Measurements from ENCODE around the gene ZNF587B. TPM values are rescaled to one million over a fixed set of nuclear protein-coding genes. Genes with fewer than 3 reads are reported as not detected.
A peak's percentile ranks its signal among the peaks of the same experiment; 100 is the strongest.
"Not testable (repeated sequence)": the region's sequence is repeated elsewhere in the genome, so short reads cannot be mapped to it uniquely, and the experiment has no call there.

Gene ZNF587B
- total RNA-seq, 1 donor from 2014 or later: 24.5 TPM

DNA sequence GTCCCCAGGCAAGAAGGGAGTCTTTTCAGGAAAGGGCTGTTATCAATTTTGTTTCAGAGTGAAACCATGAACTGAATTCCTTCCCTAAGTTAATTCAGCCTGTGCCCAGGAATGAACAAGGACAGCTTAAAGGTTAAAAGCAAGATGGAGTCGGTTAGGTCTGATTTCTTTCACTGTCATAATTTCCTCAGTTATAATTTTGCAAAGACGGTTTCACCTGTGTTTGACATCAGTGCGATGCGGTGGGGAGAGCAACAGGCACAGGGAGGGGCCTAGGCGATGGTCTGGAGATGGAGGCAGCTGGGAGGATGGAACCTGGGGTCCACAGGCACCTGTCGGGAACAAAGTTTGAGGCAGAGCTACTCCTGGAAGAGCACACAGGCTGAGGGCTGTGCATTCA lies 9.5 kb upstream of the ZNF587B start:
- DNase-seq (ENCODE audit: low spot score): no peak
- peak overlapping the region; percentile 96 for H3K4me3 Mint-ChIP-seq (ENCODE audit: unreplicated experiment)
- TF ChIP-seq CTCF (IDR thresholded peaks at IDR 0.05; ENCODE audit: unreplicated experiment): no peak
- H3K27ac Mint-ChIP-seq (ENCODE audit: unreplicated experiment): peak overlapping the region; percentile 92
- peaks cover 26% of the 10 kb centered on the region for H3K4me1 Mint-ChIP-seq (ENCODE audit: unreplicated experiment)
- peaks cover 10% of the 10 kb centered on the region for H3K27me3 Mint-ChIP-seq (ENCODE audit: unreplicated experiment)
- H3K9me3 Mint-ChIP-seq (ENCODE audit: unreplicated experiment): no peaks in the 10 kb centered on the region
- peaks cover 15% of the 10 kb centered on the region for H3K36me3 Mint-ChIP-seq (ENCODE audit: low read depth, unreplicated experiment)

DNA sequence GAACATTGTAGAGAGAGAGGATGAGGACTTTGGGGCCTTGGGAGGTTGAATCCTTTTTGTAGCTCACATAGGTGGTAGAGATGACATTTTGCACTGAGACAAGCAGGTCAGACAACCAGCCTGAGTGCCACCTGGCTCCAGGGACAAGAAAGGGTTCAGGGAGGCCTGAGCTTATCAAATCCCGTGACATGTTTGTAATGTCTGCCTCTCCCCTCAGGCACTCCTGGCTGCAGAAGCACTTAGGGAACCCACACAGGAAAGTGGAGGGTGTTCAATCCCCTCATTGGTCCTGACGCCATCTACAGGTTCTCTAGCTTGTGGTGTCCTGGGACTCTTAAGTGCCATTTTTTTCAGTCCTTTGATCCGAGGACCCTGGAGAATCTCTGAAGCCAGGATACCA lies 9.0 kb upstream of the ZNF587B start:
- H3K4me1 Mint-ChIP-seq (ENCODE audit: unreplicated experiment): peaks cover 26% of the 10 kb centered on the region
- not testable (repeated sequence) for H3K27me3 Mint-ChIP-seq (ENCODE audit: unreplicated experiment); H3K9me3 Mint-ChIP-seq (ENCODE audit: unreplicated experiment); H3K27ac Mint-ChIP-seq (ENCODE audit: unreplicated experiment); DNase-seq (ENCODE audit: low spot score)
- peak overlapping the region; percentile 96 for H3K4me3 Mint-ChIP-seq (ENCODE audit: unreplicated experiment)
- H3K36me3 Mint-ChIP-seq (ENCODE audit: low read depth, unreplicated experiment): peaks cover 13% of the 10 kb centered on the region

GRCh38 chr19:57821501-57821900 lies 8.6 kb upstream of the ZNF587B start:
- H3K27me3 Mint-ChIP-seq (ENCODE audit: unreplicated experiment); H3K27ac Mint-ChIP-seq (ENCODE audit: unreplicated experiment); H3K4me3 Mint-ChIP-seq (ENCODE audit: unreplicated experiment); DNase-seq (ENCODE audit: low spot score); H3K9me3 Mint-ChIP-seq (ENCODE audit: unreplicated experiment): not testable (repeated sequence)
- Mint-ChIP-seq H3K4me1 (ENCODE audit: unreplicated experiment) (peaks cover 27% of the 10 kb centered on the region), H3K36me3 (ENCODE audit: low read depth, unreplicated experiment) (peaks cover 15% of the 10 kb centered on the region)

DNA sequence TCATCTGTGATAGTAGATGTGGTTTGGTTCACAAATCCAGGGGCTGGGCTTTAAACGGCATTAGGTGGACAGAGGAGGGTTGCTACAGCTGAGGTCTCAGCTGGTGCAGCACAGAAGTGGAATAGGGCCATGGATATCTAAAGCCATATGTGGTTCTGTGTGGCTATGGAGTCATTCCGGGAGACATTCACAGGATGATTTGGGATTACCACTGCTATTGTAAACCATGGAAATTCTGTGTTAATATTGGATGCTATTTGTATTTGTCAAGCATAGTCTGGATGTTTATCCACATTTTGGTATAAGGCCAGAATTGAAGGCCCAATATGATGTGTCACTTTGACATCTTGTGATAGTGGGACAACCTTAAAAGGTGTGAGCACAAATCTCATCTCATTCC lies 6.9 kb upstream of the ZNF587B start:
- H3K27ac Mint-ChIP-seq (ENCODE audit: unreplicated experiment); DNase-seq (ENCODE audit: low spot score); H3K9me3 Mint-ChIP-seq (ENCODE audit: unreplicated experiment); H3K27me3 Mint-ChIP-seq (ENCODE audit: unreplicated experiment): not testable (repeated sequence)
- Mint-ChIP-seq H3K36me3 (ENCODE audit: low read depth, unreplicated experiment) (peaks cover 21% of the 10 kb centered on the region), H3K4me1 (ENCODE audit: unreplicated experiment) (peaks cover 25% of the 10 kb centered on the region), H3K4me3 (ENCODE audit: unreplicated experiment) (peak overlapping the region; percentile 8)

- not testable (repeated sequence) for DNase-seq (ENCODE audit: low spot score); H3K4me3 Mint-ChIP-seq (ENCODE audit: unreplicated experiment); H3K27ac Mint-ChIP-seq (ENCODE audit: unreplicated experiment); H3K27me3 Mint-ChIP-seq (ENCODE audit: unreplicated experiment); H3K9me3 Mint-ChIP-seq (ENCODE audit: unreplicated experiment)
- Mint-ChIP-seq H3K4me1 (ENCODE audit: unreplicated experiment) (peaks cover 21% of the 10 kb centered on the region), H3K36me3 (ENCODE audit: low read depth, unreplicated experiment) (peaks cover 21% of the 10 kb centered on the region)
Measured at GRCh38 chr19:57823608-57824007, 6.5 kb upstream of the ZNF587B start.

DNA sequence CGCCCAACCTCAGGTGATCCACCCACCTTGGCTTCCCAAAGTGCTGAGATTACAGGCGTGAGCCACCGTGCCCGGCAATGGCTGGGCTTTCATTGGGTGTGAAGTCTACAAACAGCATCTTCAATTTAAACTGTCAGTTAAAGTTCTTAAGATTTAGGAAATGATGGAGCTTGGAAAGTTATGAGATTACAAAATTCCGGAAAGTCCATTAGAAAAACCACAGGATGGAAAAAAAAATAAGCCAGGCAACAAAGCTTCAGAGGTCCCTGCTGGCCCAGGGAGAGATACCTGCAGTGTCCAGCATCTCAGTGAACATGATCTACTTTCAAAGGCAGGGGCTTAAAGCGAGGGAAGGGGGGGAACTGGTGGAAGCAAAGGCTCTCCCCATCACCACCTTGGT lies 4.6 kb upstream of the ZNF587B start:
- H3K4me1 Mint-ChIP-seq (ENCODE audit: unreplicated experiment): peaks cover 21% of the 10 kb centered on the region
- H3K36me3 Mint-ChIP-seq (ENCODE audit: low read depth, unreplicated experiment): peaks cover 20% of the 10 kb centered on the region
- no peak for TF ChIP-seq CTCF (IDR thresholded peaks at IDR 0.05; ENCODE audit: unreplicated experiment)
- H3K4me3 Mint-ChIP-seq (ENCODE audit: unreplicated experiment): no peak overlapping the region
- peaks cover 4% of the 10 kb centered on the region for H3K27me3 Mint-ChIP-seq (ENCODE audit: unreplicated experiment)
- no peaks in the 10 kb centered on the region for H3K9me3 Mint-ChIP-seq (ENCODE audit: unreplicated experiment)
- H3K27ac Mint-ChIP-seq (ENCODE audit: unreplicated experiment): no peak overlapping the region
- no peak for DNase-seq (ENCODE audit: low spot score)

DNA sequence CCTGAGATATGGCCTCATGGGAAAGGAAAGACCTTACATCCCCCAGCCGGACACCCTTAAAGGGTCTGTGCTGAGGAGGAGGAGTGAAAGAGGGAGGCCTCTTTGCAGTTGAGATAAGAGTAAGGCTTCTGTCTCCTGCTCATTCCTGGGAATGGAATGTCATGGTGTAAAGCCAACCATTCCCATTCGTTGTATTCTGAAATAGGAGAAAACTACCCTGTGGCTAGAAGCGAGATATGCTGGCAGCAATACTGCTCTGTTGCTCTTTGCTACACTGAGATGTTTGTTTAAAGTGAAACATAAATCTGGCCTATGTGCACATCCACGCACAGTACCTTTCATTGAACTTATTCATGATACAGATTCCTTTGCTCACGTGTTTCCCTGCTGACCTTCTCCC lies 783 bp upstream of the ZNF587B start:
- DNase-seq (ENCODE audit: low spot score): no peak
- TF ChIP-seq CTCF (IDR thresholded peaks at IDR 0.05; ENCODE audit: unreplicated experiment): no peak
- H3K36me3 Mint-ChIP-seq (ENCODE audit: low read depth, unreplicated experiment): peaks cover 25% of the 10 kb centered on the region
- peak overlapping the region; percentile 94 for H3K4me3 Mint-ChIP-seq (ENCODE audit: unreplicated experiment)
- no peaks in the 10 kb centered on the region for H3K9me3 Mint-ChIP-seq (ENCODE audit: unreplicated experiment)
- peak overlapping the region; percentile 94 for H3K27ac Mint-ChIP-seq (ENCODE audit: unreplicated experiment)
- H3K27me3 Mint-ChIP-seq (ENCODE audit: unreplicated experiment): peaks cover 9% of the 10 kb centered on the region
- H3K4me1 Mint-ChIP-seq (ENCODE audit: unreplicated experiment): peaks cover 20% of the 10 kb centered on the region

DNA sequence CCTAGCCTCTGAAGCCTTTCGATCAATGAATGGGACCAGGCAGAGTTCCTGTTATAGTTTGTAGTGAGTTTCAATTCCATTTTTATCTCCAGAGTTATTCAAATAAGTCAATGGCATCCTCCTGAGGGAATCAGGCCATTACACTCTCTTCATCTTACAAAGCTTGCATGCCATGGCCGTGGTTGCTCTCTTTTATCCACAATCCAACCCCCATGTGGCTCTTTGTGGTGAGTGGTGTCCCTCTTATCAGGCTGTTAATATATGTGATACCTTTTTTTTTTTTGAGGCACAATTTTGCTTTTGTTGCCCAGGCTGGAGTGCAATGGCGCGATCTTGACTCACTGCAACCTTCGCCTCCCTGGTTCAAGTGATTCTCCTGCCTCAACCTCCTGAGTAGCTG lies 6.9 kb downstream of the ZNF587B start:
- not testable (repeated sequence) for H3K27ac Mint-ChIP-seq (ENCODE audit: unreplicated experiment); H3K27me3 Mint-ChIP-seq (ENCODE audit: unreplicated experiment); DNase-seq (ENCODE audit: low spot score); H3K4me3 Mint-ChIP-seq (ENCODE audit: unreplicated experiment); H3K4me1 Mint-ChIP-seq (ENCODE audit: unreplicated experiment); H3K9me3 Mint-ChIP-seq (ENCODE audit: unreplicated experiment)
- H3K36me3 Mint-ChIP-seq (ENCODE audit: low read depth, unreplicated experiment): peaks cover 34% of the 10 kb centered on the region

DNA sequence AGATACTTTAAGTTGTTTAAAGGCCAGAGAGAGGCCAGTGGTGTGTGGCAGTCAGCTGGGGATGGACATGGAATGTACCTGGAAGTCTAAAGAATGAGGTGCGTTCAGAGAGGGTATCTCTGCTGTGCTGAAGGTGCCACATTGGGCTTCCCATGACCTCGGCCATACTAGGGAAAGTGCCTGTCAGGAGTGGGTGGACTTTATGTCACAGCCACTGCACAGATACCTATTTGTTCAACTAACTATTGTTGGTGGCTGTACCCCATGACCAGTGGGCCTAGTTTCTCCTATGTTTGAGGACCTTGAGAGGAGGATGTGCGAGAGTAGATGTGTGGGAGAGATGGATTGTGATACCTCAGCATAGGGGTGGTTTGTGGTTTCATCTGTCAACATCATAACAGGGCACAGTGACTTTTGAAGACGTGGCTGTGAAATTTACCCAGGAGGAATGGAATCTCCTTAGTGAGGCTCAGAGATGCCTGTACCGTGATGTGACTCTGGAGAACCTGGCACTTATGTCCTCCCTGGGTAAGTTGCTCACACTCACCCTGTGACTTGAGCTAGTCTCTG lies 8.6 kb downstream of the ZNF587B start:
- Mint-ChIP-seq H3K4me3 (ENCODE audit: unreplicated experiment) (peak overlapping the region; percentile 42), H3K36me3 (ENCODE audit: low read depth, unreplicated experiment) (peaks cover 33% of the 10 kb centered on the region), H3K27ac (ENCODE audit: unreplicated experiment) (peak overlapping the region; percentile 37)
- not testable (repeated sequence) for H3K9me3 Mint-ChIP-seq (ENCODE audit: unreplicated experiment); DNase-seq (ENCODE audit: low spot score); H3K27me3 Mint-ChIP-seq (ENCODE audit: unreplicated experiment); H3K4me1 Mint-ChIP-seq (ENCODE audit: unreplicated experiment)

Measured in endothelial cell (in vitro differentiated cells).